CD4-positive, alpha-beta T cell treated with Interleukin-15 for 1 hour (primary cell): ENCODE measurements around the gene KLRD1.
A peak's percentile ranks its signal among the peaks of the same experiment; 100 is the strongest.
"Not testable (repeated sequence)": the region's sequence is repeated elsewhere in the genome, so short reads cannot be mapped to it uniquely, and the experiment has no call there.

Experiments
- DNase-seq: peaks from one replicate; pipeline ENCODE4 v3.0.0-alpha.2; 2020

The KLRD1 gene

GRCh38 chr12:10339053-10339840 lies 31.6 kb downstream of the KLRD1 start:
- no peak for DNase-seq

DNA sequence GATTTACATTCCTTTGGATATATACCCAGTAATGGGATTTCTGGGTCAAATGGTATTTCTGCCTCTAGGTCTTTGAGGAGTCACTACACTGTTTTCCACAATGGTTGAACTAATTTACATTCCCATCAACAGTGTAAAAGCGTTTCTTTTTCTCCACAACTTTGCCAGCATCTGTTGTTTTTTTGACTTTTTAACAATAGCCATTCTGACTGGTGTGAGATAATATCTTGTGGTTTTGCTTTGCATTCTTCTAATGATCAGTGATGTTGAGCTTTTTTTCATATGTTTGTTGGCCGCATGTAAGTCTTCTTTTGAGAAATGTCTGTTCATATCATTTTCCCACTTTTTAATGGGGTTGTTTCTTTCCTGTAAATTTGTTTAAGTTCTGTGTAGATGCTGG lies 33.3 kb downstream of the KLRD1 start:
- DNase-seq = not testable (repeated sequence)

- no peak for DNase-seq
Observed at GRCh38 chr12:10341892-10342509, 34.3 kb downstream of the KLRD1 start.

DNA sequence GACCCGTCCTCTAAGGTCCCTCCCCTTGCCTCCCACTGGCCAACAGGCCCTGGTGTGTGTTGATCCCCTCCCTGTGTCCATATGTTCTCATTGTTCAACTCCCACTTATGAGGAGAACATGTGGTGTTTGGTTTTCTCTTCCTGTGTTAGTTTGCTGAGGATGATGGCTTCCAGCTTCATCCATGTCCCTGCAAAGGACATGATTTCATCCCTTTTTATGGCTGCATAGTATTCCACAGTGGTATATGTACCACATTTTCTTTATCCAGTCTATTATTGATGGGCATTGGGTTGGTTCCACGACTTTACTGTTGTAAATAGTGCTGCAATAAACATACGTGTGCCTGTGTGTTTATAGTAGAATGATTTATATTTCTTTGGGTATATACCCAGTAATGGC lies 43.8 kb downstream of the KLRD1 start:
- not testable (repeated sequence) for DNase-seq

- DNase-seq = no peak
Observed at GRCh38 chr12:10354071-10354470, 46.4 kb downstream of the KLRD1 start.

DNA sequence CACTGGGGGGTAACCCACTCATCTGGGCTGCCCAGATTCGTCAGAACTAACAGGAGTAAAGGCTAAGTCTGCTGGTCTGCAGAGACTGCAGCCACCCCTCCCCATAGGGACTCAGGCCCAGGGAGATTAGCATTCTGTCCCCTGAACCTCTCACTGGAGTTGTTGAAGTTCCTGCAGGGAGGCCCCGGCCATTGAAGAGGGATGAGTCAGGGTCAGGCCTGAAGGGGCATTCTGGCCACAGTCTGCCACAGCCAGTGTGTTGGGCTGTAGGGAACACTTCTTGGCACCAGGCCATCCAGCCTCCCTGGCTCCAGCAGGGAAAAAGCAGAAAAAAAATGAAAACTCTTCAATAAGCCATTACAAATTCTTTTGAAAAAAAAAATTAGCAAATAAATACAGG lies 46.8 kb downstream of the KLRD1 start:
- DNase-seq = no peak

DNA sequence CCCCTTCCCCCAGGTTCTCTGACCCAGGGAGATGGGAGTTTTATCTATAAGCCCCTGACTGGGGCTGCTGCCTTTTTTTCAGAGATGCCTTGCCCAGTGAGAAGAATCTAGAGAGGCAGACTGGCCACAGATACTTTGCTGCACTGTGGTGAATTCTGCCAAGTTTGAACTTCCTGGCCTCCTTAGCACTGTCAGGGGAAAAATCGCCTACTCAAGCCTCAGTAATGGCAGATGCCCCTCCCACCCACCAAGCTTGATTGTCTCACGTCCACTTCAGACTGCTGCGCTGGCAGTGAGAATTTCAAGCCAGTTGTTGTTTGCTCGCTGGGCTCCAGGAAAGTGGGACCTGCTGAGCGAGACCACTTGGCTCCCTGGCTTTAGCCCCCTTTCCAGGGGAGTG lies 50.5 kb downstream of the KLRD1 start:
- DNase-seq = no peak

DNA sequence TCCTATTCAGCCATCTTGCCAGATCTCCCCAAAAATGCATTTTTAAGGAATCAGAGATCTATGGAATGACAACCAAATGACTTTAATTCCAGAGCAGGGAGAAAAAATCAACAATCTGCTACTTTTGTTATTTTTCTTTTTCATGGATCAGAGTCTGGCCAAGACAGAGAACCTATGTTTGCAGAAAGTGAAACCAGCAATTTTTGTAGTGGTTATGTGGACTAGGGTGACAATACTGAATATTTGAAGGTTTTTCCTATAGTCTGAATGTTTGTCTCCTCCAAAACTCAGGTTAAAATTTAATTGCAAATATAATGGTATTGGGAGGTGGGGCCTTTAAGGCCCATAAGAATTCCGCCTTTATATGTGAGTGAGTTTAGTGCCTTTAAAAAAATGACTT lies 51.3 kb downstream of the KLRD1 start:
- DNase-seq = no peak

- no peak for DNase-seq
Observed at GRCh38 chr12:10361084-10361483, 53.4 kb downstream of the KLRD1 start.

DNA sequence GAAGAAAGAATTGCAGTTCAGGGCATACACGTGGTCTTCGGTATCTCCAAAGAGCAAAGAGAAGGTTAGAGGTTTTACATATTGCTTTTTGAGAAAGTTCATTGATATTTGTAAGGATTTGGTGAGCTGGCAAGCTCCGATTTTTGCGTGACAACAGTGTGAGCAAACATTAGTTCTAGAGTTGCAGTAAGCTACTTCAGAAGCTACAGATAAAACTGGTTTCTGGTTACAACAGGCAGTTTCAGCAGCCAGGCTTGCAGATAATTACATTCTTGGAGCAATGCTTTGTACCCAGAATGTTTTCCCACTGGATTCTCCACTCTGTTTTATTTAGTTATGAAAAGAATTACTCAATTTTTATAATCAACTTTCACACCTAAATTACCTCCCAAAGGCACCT lies 54.0 kb downstream of the KLRD1 start:
- DNase-seq = no peak

DNA sequence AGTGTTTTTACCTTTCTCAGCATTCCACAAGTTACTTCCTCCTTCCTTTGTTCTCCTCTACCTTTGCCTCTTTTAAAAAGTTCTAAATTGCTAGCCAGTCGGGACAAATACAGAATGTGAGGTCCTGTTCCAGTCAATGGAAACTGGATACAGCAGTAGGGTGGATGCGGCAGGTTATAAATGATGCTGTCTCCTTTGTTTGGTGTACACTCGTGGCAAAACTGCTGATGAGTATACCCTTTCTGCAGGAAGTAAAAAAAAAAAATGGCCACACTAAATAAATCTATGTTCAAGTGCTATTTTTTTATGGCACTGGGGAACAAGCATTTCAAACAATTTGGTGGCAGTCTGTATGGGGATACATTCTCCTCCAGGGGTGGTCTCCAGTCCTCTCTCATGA lies 54.7 kb downstream of the KLRD1 start:
- DNase-seq = no peak

DNA sequence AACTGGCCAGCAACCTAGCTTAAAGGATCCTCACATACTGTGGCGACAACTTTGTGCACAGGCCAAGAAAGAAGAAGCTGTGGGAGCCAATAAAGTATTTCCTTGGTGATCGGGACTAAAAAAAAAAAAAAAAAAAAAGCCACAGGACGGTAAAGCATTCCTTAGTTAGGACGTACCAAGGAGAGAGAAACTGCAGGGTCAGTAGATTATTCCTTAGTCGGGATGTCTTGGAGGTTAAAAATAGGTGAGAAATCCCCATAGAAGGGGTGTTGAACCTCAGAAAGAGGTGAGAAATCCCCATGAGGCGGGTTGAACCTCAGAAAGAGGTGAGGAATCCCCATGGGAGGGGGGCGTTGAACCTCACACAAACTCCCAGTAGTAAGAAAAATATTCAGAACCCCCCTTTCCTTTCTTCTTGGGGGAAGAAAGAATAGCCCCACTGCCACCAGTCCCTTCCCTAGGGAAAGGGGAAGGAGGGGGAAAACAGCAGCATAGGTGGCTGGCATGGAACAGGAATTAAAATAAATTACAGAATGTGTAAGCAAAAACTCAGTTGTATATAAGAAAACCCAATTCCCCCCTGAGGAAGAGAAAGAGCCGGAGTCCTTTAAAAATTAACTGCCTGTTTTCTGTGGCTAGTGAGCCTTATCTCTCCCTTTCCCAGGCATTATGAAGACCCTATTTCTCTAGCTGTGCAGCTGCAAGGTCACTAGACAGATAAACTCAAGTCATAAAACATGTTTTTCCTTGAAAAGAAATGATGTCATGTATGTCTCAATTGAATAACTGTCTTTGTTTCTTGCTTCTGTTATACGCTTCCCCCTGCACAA lies 55.4 kb downstream of the KLRD1 start:
- no peak for DNase-seq

DNA sequence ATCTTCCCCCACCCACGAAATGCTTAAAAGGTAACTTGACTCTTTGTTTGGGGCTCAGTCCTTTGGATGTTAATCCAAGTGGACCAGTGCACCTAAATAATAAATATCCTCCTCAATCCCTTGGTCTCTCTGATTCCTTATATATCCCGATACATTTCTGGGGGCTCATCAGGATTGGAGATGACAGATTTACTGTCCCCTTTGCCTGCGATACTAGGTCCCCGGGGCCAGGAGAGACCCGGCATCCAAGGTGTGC lies 55.9 kb downstream of the KLRD1 start:
- no peak for DNase-seq

GRCh38 chr12:10363914-10364814 lies 56.5 kb downstream of the KLRD1 start:
- DNase-seq = peak; percentile 23

- peak; percentile 68 for DNase-seq
Observed at GRCh38 chr12:10364815-10365622, 57.3 kb downstream of the KLRD1 start.

- DNase-seq = no peak
Observed at GRCh38 chr12:10365696-10366405, 58.2 kb downstream of the KLRD1 start.

GRCh38 chr12:10366875-10367274 lies 59.2 kb downstream of the KLRD1 start:
- no peak for DNase-seq

DNA sequence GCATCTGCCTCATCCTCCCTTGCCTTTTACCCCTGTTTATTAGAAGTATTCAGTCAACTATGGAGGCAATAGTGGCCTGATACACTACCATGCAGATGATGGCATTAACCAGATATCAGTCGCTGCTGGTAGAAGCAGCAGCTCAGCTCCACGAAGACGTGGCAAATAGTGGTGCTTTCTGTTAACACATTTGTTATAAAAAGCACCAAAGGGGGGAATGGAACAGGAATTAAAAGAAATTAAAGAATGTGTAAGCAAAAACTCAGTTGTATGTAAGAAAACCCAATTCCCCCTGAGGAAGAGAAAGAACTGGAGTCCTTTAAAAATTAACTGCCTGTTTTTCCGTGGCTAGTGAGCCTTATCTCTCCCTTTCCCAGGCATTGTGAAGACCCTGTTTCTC lies 60.0 kb downstream of the KLRD1 start:
- not testable (repeated sequence) for DNase-seq

GRCh38 chr12:10368206-10369171 lies 60.8 kb downstream of the KLRD1 start:
- DNase-seq = no peak
